ENCODE data around the gene HSPA8. TPM values are rescaled to one million over a fixed set of nuclear protein-coding genes. Genes with fewer than 3 reads are reported as not detected.

HSPA8 gene
- total and polyA plus RNA-seq, 2 of the 8 experiments (the other 6 are each of a cell fraction or from before 2014, with no cell fraction given) = 1,491 to 2,155 TPM

DNA sequence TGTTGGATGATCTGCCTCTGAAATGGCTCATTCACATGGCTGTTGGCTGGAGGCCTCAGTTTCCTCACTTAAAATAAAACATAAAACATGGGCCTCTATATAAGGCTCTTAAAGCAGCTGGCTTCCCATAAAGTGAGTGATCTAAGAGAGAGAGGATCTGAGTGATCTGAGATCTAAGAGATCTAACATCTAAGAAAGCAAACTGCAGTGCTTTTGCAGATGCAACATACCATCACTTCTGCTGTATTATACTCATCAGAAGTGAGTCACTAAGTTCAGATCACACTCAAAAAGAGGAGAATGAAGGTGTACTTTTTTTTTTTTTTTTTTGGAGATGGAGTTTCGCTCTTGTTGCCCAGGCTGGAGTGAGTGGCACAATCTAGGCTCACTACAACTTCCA lies 18.1 kb upstream of the HSPA8 start:
- no peak overlapping the region for H2BK120ac ChIP-seq (replicated peaks; ENCODE audit: low read depth, low read length)
- peaks cover 0 to 4% (median 2%) of the 10 kb centered on the region in 4 experiments; a peak in 3 of 8 replicates for H3K36me3 ChIP-seq (ENCODE audit: control insufficient read depth in 2 of 4, insufficient read depth in 4 of 4, low read length in 3 of 4)
- no peak overlapping the region for H3K9ac ChIP-seq (replicated peaks in 1 of 4; ENCODE audit: extremely low read depth in 1 of 4, low read depth in 3 of 4, low read length in 3 of 4)
- H3K4ac ChIP-seq (replicated peaks; ENCODE audit: insufficient read length, low read depth, low read length) = no peak overlapping the region
- H3K4me2 ChIP-seq (ENCODE audit: insufficient read depth in 1 of 2, low read depth in 2 of 2, low read length in 2 of 2) = no peak overlapping the region
- H2BK20ac ChIP-seq (ENCODE audit: low read length) = no peak overlapping the region
- no peak overlapping the region for H3K18ac ChIP-seq (ENCODE audit: extremely low read depth, low read length)
- no peak overlapping the region for H3K14ac ChIP-seq (ENCODE audit: insufficient read length)
- no peak overlapping the region for H4K5ac ChIP-seq (ENCODE audit: insufficient read length, low read depth, low read length)
- H4K91ac ChIP-seq (replicated peaks; ENCODE audit: insufficient read length, low read length) = no peak overlapping the region
- CTCF ChIA-PET (ENCODE audit: partially characterized antibody) = interaction anchor here (0.6 to 2.8 kb wide), 5 partner anchors 24 to 181 kb away, joined by 3 to 9 read pairs (median 5); no protein-coding TSS in a partner anchor
- H3K23ac ChIP-seq (ENCODE audit: insufficient read length) = no peak overlapping the region
- no CpG with 5 or more reads among the region's 1 CpG for WGBS, 2 experiments (ENCODE audit: extremely low coverage in 1 of 2, insufficient coverage in 1 of 2, insufficient read length in 1 of 2, insufficient replicate concordance in 2 of 2, low coverage in 1 of 2, low lambda C conversion rate in 2 of 2, missing lambda C conversion rate in 1 of 2)
- FAIRE-seq (no peak), DNase-seq (ENCODE audit: low read depth in 1 of 2, low spot score in 2 of 2) (no peak)
- H3K79me1 ChIP-seq (ENCODE audit: low read depth, low read length) = no peaks in the 10 kb centered on the region
- H2BK5ac ChIP-seq (ENCODE audit: low read depth, low read length) = no peak overlapping the region
- TF ChIP-seq, protein P1, sequence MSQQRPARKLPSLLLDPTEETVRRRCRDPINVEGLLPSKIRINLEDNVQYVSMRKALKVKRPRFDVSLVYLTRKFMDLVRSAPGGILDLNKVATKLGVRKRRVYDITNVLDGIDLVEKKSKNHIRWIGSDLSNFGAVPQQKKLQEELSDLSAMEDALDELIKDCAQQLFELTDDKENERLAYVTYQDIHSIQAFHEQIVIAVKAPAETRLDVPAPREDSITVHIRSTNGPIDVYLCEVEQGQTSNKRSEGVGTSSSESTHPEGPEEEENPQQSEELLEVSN (IDR thresholded peaks at IDR 0.05) = no peak
- TF ChIP-seq EGR1 (IDR thresholded peaks at IDR 0.05; ENCODE audit: borderline replicate concordance, low read depth, low read length) (no peak), SP1 (IDR thresholded peaks at IDR 0.05; ENCODE audit: low read depth, low read length) (no peak), TBP (IDR thresholded peaks at IDR 0.05; ENCODE audit: low read depth, low read length) (no peak), ASH2L (IDR thresholded peaks at IDR 0.05; ENCODE audit: low read length) (no peak), RBBP5 (IDR thresholded peaks at IDR 0.05; ENCODE audit: borderline replicate concordance, low read depth, low read length) (no peak), JUND (IDR thresholded peaks at IDR 0.05; ENCODE audit: low read length) (no peak), NRF1 (IDR thresholded peaks at IDR 0.05; ENCODE audit: low read depth, low read length) (no peak), CTBP2 (IDR thresholded peaks at IDR 0.05; ENCODE audit: borderline replicate concordance, insufficient read depth, insufficient read length, low read length) (no peak)
- TF ChIP-seq, protein P2, sequence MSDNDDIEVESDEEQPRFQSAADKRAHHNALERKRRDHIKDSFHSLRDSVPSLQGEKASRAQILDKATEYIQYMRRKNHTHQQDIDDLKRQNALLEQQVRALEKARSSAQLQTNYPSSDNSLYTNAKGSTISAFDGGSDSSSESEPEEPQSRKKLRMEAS (IDR thresholded peaks at IDR 0.05) = no peak
- H3K23me2 ChIP-seq (ENCODE audit: low read depth, low read length) = no peaks in the 10 kb centered on the region
- no peaks in the 10 kb centered on the region for H3K4me1 ChIP-seq (replicated peaks in 1 of 4; ENCODE audit: control insufficient read depth in 3 of 4, insufficient read depth in 4 of 4, low read length in 3 of 4)
- no peaks in the 10 kb centered on the region for H3K27me3 ChIP-seq (replicated peaks in 1 of 4; ENCODE audit: control insufficient read depth in 3 of 4, extremely low read depth in 1 of 4, insufficient read depth in 3 of 4, low read length in 3 of 4)
- H4K8ac ChIP-seq (ENCODE audit: extremely low read depth, insufficient read depth, low read length) = no peak overlapping the region
- POLR2A ChIA-PET (ENCODE audit: partially characterized antibody) = interaction anchor here (1.0 to 1.7 kb wide), 2 partner anchors 11 to 18 kb away, joined by 4 to 5 read pairs; partner anchors contain the start of gene HSPA8
- no peak overlapping the region for H3K27ac ChIP-seq (ENCODE audit: low read depth, low read length)
- no peak overlapping the region for H2AK5ac ChIP-seq (ENCODE audit: low read depth, low read length)
- no peaks in the 10 kb centered on the region for H3K79me2 ChIP-seq (ENCODE audit: control insufficient read depth in 1 of 2, insufficient read depth in 2 of 2, low read length in 2 of 2)
- H2BK15ac ChIP-seq (ENCODE audit: low read length) = no peak overlapping the region
- H2AFZ ChIP-seq (ENCODE audit: low read length) = no peak overlapping the region
- H3K9me3 ChIP-seq (ENCODE audit: insufficient read depth in 2 of 2, low read depth in 1 of 2, low read length in 1 of 2) = no peaks in the 10 kb centered on the region
- H3K56ac ChIP-seq (replicated peaks; ENCODE audit: insufficient read length, low read depth, low read length) = no peak overlapping the region
- H4K20me1 ChIP-seq (replicated peaks in 1 of 2; ENCODE audit: control insufficient read depth in 1 of 2, insufficient read depth in 2 of 2, low read length in 2 of 2) = no peaks in the 10 kb centered on the region
- H2BK12ac ChIP-seq (ENCODE audit: low read depth, low read length) = no peak overlapping the region
- H3K4me3 ChIP-seq (ENCODE audit: extremely low read depth in 1 of 4, insufficient read depth in 2 of 4, low read depth in 3 of 4, low read length in 4 of 4) = no peak overlapping the region
